Mucosa of descending colon (tissue), 3 donors: ENCODE results near the gene CTNNB1. TPM values are rescaled to one million over a fixed set of nuclear protein-coding genes. Genes with fewer than 3 reads are reported as not detected.

ENCODE experiments used
- ATAC-seq: fragments of 200-7000 bp; cut with Tn5 transposase; one replicate; pipeline ENCODE4 v1.9.1; 2020; ENCODE audit warnings: mild to moderate bottlenecking, moderate library complexity
- DNase-seq, 3 donors: peaks; one replicate each; pipeline ENCODE4 v3.0.0-alpha.2; 2020
- H3K36me3 ChIP-seq: fragments of 200-600 bp; one replicate; pipeline ENCODE4 v1.8.0; 2021; ENCODE audit warnings: low read depth, mild to moderate bottlenecking
- H3K4me1 ChIP-seq: fragments of 200-600 bp; one replicate; pipeline ENCODE4 v1.8.0; 2021; ENCODE audit warnings: low read depth, mild to moderate bottlenecking
- H3K4me3 ChIP-seq: fragments of 200-600 bp; one replicate; pipeline ENCODE4 v1.8.0; 2021; ENCODE audit warnings: mild to moderate bottlenecking
- H3K9me3 ChIP-seq: fragments of 200-600 bp; one replicate; pipeline ENCODE4 v1.8.0; 2021; ENCODE audit warnings: mild to moderate bottlenecking
- CTCF ChIP-seq: fragments of 200-600 bp; IDR thresholded peaks from one replicate; pipeline ENCODE4 v1.8.0; 2022; ENCODE audit warnings: antibody characterized with exemption, mild to moderate bottlenecking
- intact Hi-C, 2 donors: fragments of 100-400 bp; cut with DNase I in 1 of 2; cut with micrococcal nuclease in 1 of 2; formaldehyde crosslinking; loops; one replicate each; pipeline versions ENCODE4 v1.11.0 to v1.11.1; 2022; cut with DNase I, micrococcal nuclease
- long read RNA-seq, 2 donors: library from polyadenylated mRNA; unstranded; transcript quantifications; one replicate each; pipeline ENCODE4 v2.0.0, GENCODE V29; 2019 to 2021
- total RNA-seq, 3 donors: library from RNA; stranded (reverse); fragmentation: NEBNext Ultra II Directional in 2 of 3; extraction: Animal tissue kit (Norgen Biotek cat#: 25700) in 2 of 3; gene quantifications; one replicate each; pipeline versions ENCODE4 v1.2.1 to v1.2.4, GENCODE V29; 2021 to 2023
- donor health status: DM: no; HTN: no; CAD: no; lungs with moderate emphysema.
- donor health status: DM: no; HTN: no; CAD: no.
- donor health status: DM: no; HTN: yes; CAD: no.

CTNNB1 gene
- total RNA-seq: 100 to 1,000 TPM; 329 to 348 (median 342) TPM
- long read RNA-seq, donor 1, transcript CTNNB1-201 (15 exons, 3,947 nt): major isoform, 59 of 155 reads
- long read RNA-seq, donor 1, transcript CTNNB1-202 (16 exons, 3,268 nt): minor isoform, 19 of 155 reads
- long read RNA-seq, donor 1, transcript CTNNB1-203 (16 exons, 3,472 nt): minor isoform, 23 of 155 reads
- long read RNA-seq, donor 1, partial matches to known transcripts: 27 of 155 reads
- long read RNA-seq, donor 1, other reads (novel, unspliced or antisense): 16 of 155 reads
- long read RNA-seq, donor 2, partial matches to known transcripts: 3 of 72 reads
- long read RNA-seq, donor 2, other reads (novel, unspliced or antisense): 56 of 72 reads

- Histone ChIP-seq H3K4me1 (peaks cover 25% of the 10 kb centered on the region), H3K9me3 (no peaks in the 10 kb centered on the region), H3K36me3 (no peaks in the 10 kb centered on the region), H3K4me3 (peak within 1 kb of the TSS; percentile 81)
- intact Hi-C loops: no loop called here
- no peak for TF ChIP-seq CTCF
- ATAC-seq: peak; percentile 96
- DNase-seq: peak; percentile 94 to 97 (median 97)
Observed at GRCh38 chr3:41198950-41199865, at the start of gene CTNNB1. TSS of gene CTNNB1 (plus strand) at chr3:41199505. CDS start at chr3:41224069, 24,564 bp downstream.

DNA sequence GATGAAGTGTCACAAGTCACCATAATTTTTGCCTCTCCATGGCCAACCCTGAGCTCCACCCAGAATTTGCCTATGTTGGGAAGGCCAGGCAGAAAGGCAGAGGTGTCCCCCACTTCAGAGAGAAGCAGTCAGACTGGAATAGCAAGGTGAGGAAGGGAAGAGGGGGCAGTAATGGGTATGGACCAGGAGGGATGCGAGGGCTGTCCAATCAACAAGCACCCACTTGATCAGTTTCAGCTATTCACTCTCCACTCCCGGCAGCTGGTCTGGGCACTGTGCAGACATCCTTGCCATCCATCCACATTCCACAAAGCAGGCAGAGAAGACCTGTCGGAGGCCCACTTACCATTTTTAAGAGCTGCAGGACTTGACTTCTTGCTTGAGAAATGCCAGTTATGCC, 43.5 kb upstream of the CTNNB1 start:
- no peaks in the 10 kb centered on the region for H3K9me3 ChIP-seq
- ATAC-seq: no peak

GRCh38 chr3:41158947-41159346, 40.4 kb upstream of the CTNNB1 start:
- H3K4me3 ChIP-seq: no peak overlapping the region
- H3K9me3 ChIP-seq: no peaks in the 10 kb centered on the region
- intact Hi-C loops: no loop called here
- TF ChIP-seq CTCF: no peak
- H3K4me1 ChIP-seq: peaks cover 19% of the 10 kb centered on the region
- no peaks in the 10 kb centered on the region for H3K36me3 ChIP-seq
- ATAC-seq (peak; percentile 86), DNase-seq (peak; percentile 52 to 64 (median 60))

More for the DNA sequence above, 43.5 kb upstream of the CTNNB1 start:
- H3K4me3 ChIP-seq: no peak overlapping the region
- peaks cover 19% of the 10 kb centered on the region for H3K4me1 ChIP-seq
- no peaks in the 10 kb centered on the region for H3K36me3 ChIP-seq
- DNase-seq: no peak
- TF ChIP-seq CTCF: no peak
- intact Hi-C loops: no loop called here

DNA sequence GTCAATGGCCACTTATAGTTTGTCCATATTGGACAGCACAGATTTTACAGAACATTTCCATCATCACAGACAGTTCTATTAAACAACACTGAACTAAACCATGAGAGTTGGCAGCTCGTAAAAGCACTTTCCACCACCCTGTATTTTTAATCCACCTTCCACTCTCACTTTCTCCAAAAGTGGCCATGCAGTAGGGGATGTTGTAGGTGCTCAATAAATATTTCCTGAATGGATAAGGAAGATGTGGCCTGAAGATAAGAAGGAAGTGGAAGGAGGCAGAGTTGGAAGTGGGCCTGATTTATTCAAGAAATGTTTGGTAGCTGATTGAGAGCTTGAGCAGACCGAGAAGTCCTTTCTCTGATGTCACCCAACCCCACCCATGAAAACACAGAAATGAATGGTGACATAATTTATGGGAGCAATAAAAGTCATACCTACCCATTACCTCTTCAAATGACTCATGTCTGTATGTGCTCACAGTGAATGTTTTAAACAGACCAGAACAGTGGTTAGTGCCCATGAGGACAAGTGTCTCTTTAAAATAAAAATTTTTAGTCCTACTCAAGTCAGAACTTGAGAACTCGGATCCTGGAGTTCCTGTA, 39.6 kb upstream of the CTNNB1 start:
- intact Hi-C loops: no loop called here
- Histone ChIP-seq H3K9me3 (no peaks in the 10 kb centered on the region), H3K4me1 (peaks cover 19% of the 10 kb centered on the region), H3K36me3 (no peaks in the 10 kb centered on the region), H3K4me3 (no peak overlapping the region)
- no peak for TF ChIP-seq CTCF
- ATAC-seq (peak; percentile 85), DNase-seq (peak in 1 of 3 donors; percentile 72)

- Histone ChIP-seq H3K4me3 (no peak overlapping the region), H3K4me1 (peaks cover 19% of the 10 kb centered on the region), H3K36me3 (no peaks in the 10 kb centered on the region), H3K9me3 (no peaks in the 10 kb centered on the region)
- no peak for TF ChIP-seq CTCF
- intact Hi-C loops: no loop called here
- ATAC-seq: no peak
- DNase-seq: no peak
Observed at GRCh38 chr3:41162541-41162940, 36.8 kb upstream of the CTNNB1 start.
